Gastroesophageal sphincter (tissue), 4 donors: ENCODE results near the gene CFAP46. TPM values are rescaled to one million over a fixed set of nuclear protein-coding genes. Genes with fewer than 3 reads are reported as not detected.

ENCODE experiments used
- ATAC-seq: fragments of 150-250 bp; one replicate; pipeline ENCODE4 v1.9.1; 2016; ENCODE audit warnings: mild to moderate bottlenecking, moderate library complexity
- H3K27ac ChIP-seq, 4 donors: fragments of 200-600 bp; sonication (generic) in 3 of 4; 1 replicate in 3 of 4; 2 replicates in 1 of 4; pipeline ENCODE4 v1.5.1; 2016 to 2019
- H3K27me3 ChIP-seq: fragments of 200-600 bp; sonication (generic); one replicate; pipeline ENCODE4 v1.5.1; 2019
- H3K36me3 ChIP-seq, 2 donors: fragments of 200-600 bp; sonication (generic); one replicate each; pipeline ENCODE4 v1.5.1; 2019; ENCODE audit warnings: control low read depth in 1 of 2
- H3K4me1 ChIP-seq, 3 donors: fragments of 200-600 bp; sonication (generic); 1 replicate in 2 of 3; 2 replicates in 1 of 3; pipeline ENCODE4 v1.5.1; 2016 to 2019; ENCODE audit warnings: control low read depth in 2 of 3
- H3K4me3 ChIP-seq, 2 donors: fragments of 200-600 bp; sonication (generic); one replicate each; pipeline ENCODE4 v1.5.1; 2019; ENCODE audit warnings: mild to moderate bottlenecking in 1 of 2, moderate library complexity in 1 of 2
- H3K9me3 ChIP-seq, 3 donors: fragments of 200-600 bp; sonication (generic); one replicate each; pipeline ENCODE4 v1.5.1; 2017 to 2019; ENCODE audit warnings: control low read depth in 2 of 3
- CTCF ChIP-seq, 4 experiments: fragments of 200-600 bp in 2 of 4; fragments of 450-650 bp in 2 of 4; sonication (generic) in 1 of 4; IDR thresholded peaks; one replicate each; pipeline ENCODE4 v1.5.1; 2017 to 2019; ENCODE audit warnings: antibody characterized with exemption in 4 of 4, mild to moderate bottlenecking in 2 of 4, moderate library complexity in 2 of 4
- EP300 ChIP-seq: sonication (generic); formaldehyde crosslinking; IDR thresholded peaks from one replicate; pipeline ENCODE4 v1.6.1; 2017; ENCODE audit warnings: antibody characterized with exemption, mild to moderate bottlenecking
- POLR2A ChIP-seq, 2 donors: fragments of 450-650 bp; IDR thresholded peaks; one replicate each; pipeline ENCODE4 v1.6.1; 2017; ENCODE audit warnings: antibody characterized with exemption in 2 of 2, mild to moderate bottlenecking in 2 of 2, moderate library complexity in 1 of 2
- POLR2AphosphoS5 ChIP-seq: sonication (generic); formaldehyde crosslinking; IDR thresholded peaks from one replicate; pipeline ENCODE4 v1.6.1; 2017; ENCODE audit warnings: antibody characterized with exemption
- WGBS, 2 donors: methylation state at CpG; one replicate each; pipeline ENCODE4 v1.1.5; 2018; ENCODE audit warnings: low coverage in 1 of 2; 5-methylcytosine and 5-hydroxymethylcytosine counted together
- total RNA-seq, 4 donors: library from RNA; depleted of rRNA; stranded (reverse); fragments of >200 nt; gene quantifications; one replicate each; pipeline ENCODE4 v1.1.0, GENCODE V29; 2016

CFAP46 gene
- total RNA-seq, 4 donors from 2014 or later: 0.27 to 2.2 (median 0.30) TPM; not detected in 1

- H3K4me1 ChIP-seq: peaks cover 0 to 26% (median 21%) of the 10 kb centered on the region in 3 donors
- no peaks in the 10 kb centered on the region for H3K36me3 ChIP-seq
- 72 to 100% methylated on average over 1 to 11 of the region's 31 CpGs for WGBS, 2 donors
- no peak overlapping the region for H3K27ac ChIP-seq
- ATAC-seq: no peak
- H3K4me3 ChIP-seq: no peak overlapping the region
- peaks cover 73% of the 10 kb centered on the region for H3K27me3 ChIP-seq
- TF ChIP-seq POLR2AphosphoS5 (no peak), POLR2A (IDR thresholded peaks at IDR 0.05) (no peak), CTCF (IDR thresholded peaks at IDR 0.05) (no peak), EP300 (no peak)
- no peaks in the 10 kb centered on the region for H3K9me3 ChIP-seq
Observed at GRCh38 chr10:132790934-132791829, 151.2 kb downstream of the CFAP46 start.

- Histone ChIP-seq H3K27me3 (peaks cover 79% of the 10 kb centered on the region), H3K9me3 (no peaks in the 10 kb centered on the region), H3K4me1 (peaks cover 0 to 31% (median 21%) of the 10 kb centered on the region in 3 donors), H3K27ac (no peak overlapping the region), H3K4me3 (no peak overlapping the region), H3K36me3 (no peaks in the 10 kb centered on the region)
- ATAC-seq: no peak
- TF ChIP-seq CTCF (IDR thresholded peaks at IDR 0.05): no peak
- no peak for TF ChIP-seq POLR2AphosphoS5
- TF ChIP-seq EP300: no peak
- no peak for TF ChIP-seq POLR2A (IDR thresholded peaks at IDR 0.05)
- 22% methylated on average over 4 of the region's 7 CpGs; no CpG with 5 or more reads in 1 of the 2 donors for WGBS, 2 donors
Observed at GRCh38 chr10:132790470-132790869, 151.9 kb downstream of the CFAP46 start.

- WGBS, 2 donors: no CpG with 5 or more reads among the region's 15 CpGs
- ATAC-seq: no peak
- no peak overlapping the region for H3K4me3 ChIP-seq
- TF ChIP-seq POLR2AphosphoS5: no peak
- TF ChIP-seq EP300: no peak
- no peak for TF ChIP-seq CTCF (IDR thresholded peaks at IDR 0.05)
- TF ChIP-seq POLR2A (IDR thresholded peaks at IDR 0.05): no peak
- peaks cover 0 to 39% (median 25%) of the 10 kb centered on the region in 3 donors for H3K4me1 ChIP-seq
- H3K27ac ChIP-seq: no peak overlapping the region
- H3K27me3 ChIP-seq: peaks cover 84% of the 10 kb centered on the region
- no peaks in the 10 kb centered on the region for H3K9me3 ChIP-seq
- no peaks in the 10 kb centered on the region for H3K36me3 ChIP-seq
Observed at GRCh38 chr10:132789659-132790148, 152.7 kb downstream of the CFAP46 start.

GRCh38 chr10:132788831-132789219, 153.5 kb downstream of the CFAP46 start:
- no CpG with 5 or more reads among the region's 30 CpGs for WGBS, 2 donors
- Histone ChIP-seq H3K9me3 (peaks cover 0 to 8% (median 0%) of the 10 kb centered on the region in 3 donors), H3K4me1 (peaks cover 0 to 47% (median 25%) of the 10 kb centered on the region in 3 donors), H3K36me3 (peaks cover 0 to 7% of the 10 kb centered on the region in 2 donors), H3K27me3 (peaks cover 84% of the 10 kb centered on the region), H3K27ac (no peak overlapping the region), H3K4me3 (no peak overlapping the region)
- TF ChIP-seq CTCF (IDR thresholded peaks at IDR 0.05) (no peak), EP300 (no peak), POLR2AphosphoS5 (no peak), POLR2A (IDR thresholded peaks at IDR 0.05) (no peak)
- ATAC-seq: no peak
